ENCODE results near the gene KRTAP4-6. TPM values are rescaled to one million over a fixed set of nuclear protein-coding genes. Genes with fewer than 3 reads are reported as not detected.
"Not testable (repeated sequence)": the region's sequence is repeated elsewhere in the genome, so short reads cannot be mapped to it uniquely, and the experiment has no call there.

KRTAP4-6 gene
- polyA plus RNA-seq = not detected

DNA sequence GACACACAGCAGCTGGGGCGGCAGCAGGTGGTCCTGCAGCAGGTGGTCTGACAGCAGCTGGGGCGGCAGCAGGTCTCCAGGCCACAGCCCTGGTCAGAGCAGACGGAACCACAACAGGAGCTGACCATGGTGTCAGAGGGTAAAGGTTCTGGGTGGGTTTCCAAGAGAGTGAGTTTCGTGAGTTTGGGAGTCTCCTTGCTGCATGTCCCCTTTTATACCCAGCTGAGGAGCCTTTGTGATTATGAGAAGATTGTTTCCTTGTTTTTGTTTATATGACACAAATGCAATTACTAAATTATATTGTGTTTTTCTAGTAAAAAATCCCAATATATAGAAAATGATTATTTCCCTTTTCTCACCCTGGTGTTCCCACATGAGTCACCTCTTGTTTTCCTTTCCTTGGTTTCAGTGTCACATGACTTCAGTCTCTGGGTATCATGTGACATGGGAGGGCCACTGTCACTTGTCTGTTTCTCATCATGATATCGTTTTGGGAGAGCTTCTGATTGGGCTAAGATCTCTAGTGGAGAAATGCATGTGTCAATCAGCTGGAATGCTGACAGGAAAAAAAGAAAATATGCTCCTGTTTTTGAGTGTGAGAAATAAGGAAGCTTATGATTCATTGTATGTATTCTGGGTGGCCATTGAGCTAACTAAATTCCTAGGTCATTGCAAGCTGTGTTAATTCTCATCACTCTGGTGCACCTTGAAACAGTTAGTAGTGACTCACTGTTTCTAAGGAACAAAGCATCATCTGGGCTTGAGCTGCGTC, at the start of gene KRTAP4-6:
KRTAP4-6 (minus strand) TSS at position 185 of the 772 bp plus-strand sequence; CDS start at position 128, 57 bp downstream.
- no peak within 1 kb of the TSS for H3K4me3 Mint-ChIP-seq
- DNase-seq = no peak
- peaks cover 0 to 11% (median 10%) of the 10 kb centered on the region in 3 donors for H3K36me3 Mint-ChIP-seq
- peaks cover 1 to 19% (median 2%) of the 10 kb centered on the region in 3 donors for H3K27me3 Mint-ChIP-seq (ENCODE audit: low read depth in 3 of 3)
- H3K4me1 Mint-ChIP-seq = no peaks in the 10 kb centered on the region
- H3K9me3 Mint-ChIP-seq = peaks cover 6 to 27% (median 13%) of the 10 kb centered on the region in 6 donors
- no peak within 1 kb of the TSS for H3K27ac Mint-ChIP-seq

DNA sequence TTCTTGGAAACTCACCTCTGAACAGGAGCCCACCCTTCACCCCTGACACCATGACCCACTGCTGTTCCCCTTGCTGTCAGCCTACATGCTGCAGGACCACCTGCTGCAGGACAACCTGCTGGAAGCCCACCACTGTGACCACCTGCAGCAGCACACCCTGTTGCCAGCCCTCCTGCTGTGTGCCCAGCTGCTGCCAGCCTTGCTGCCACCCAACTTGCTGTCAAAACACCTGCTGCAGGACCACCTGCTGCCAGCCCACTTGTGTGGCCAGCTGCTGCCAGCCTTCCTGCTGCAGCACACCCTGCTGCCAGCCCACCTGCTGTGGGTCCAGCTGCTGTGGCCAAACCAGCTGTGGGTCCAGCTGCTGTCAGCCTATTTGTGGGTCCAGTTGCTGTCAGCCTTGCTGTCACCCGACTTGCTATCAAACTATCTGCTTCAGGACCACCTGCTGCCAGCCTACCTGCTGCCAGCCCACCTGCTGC, 49.5 kb upstream of the KRTAP4-6 start, which contains the start of gene KRTAP9-1:
KRTAP9-1 (plus strand) TSS at position 51 of the 482 bp plus-strand sequence; CDS start at position 51, 0 bp downstream.
- peaks cover 5 to 22% (median 6%) of the 10 kb centered on the region in 3 donors for H3K27me3 Mint-ChIP-seq (ENCODE audit: low read depth in 3 of 3)
- not testable (repeated sequence) for H3K27ac Mint-ChIP-seq

DNA sequence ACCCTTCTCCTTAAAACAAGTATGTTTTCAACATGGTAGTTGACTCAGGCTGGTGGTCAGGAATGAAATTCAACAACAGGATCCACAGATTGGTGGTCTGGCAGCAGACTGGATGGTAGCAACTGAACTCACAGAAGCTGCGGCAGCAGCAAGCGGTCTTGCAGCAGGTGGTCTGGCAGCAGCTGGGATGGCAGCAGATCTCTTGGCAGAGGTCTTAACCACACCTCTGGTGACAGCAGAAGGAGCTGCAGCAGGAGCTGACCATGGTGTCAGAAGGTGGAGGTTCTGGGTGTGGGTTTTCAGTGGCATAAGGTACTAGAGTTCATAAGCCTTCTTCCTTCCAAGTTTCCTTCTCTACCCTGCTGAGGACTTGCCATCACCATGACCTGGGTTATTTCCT, 46.5 kb upstream of the KRTAP4-6 start:
- no peak overlapping the region for H3K4me3 Mint-ChIP-seq
- peaks cover 0 to 3% (median 0%) of the 10 kb centered on the region in 6 donors for H3K9me3 Mint-ChIP-seq
- H3K36me3 Mint-ChIP-seq = no peaks in the 10 kb centered on the region
- no peaks in the 10 kb centered on the region for H3K4me1 Mint-ChIP-seq
- no peak overlapping the region for H3K27ac Mint-ChIP-seq
- no peak for DNase-seq
- peaks cover 8 to 22% (median 9%) of the 10 kb centered on the region in 3 donors for H3K27me3 Mint-ChIP-seq (ENCODE audit: low read depth in 3 of 3)

More for the DNA sequence above, 49.5 kb upstream of the KRTAP4-6 start, which contains the start of gene KRTAP9-1:
- H3K9me3 Mint-ChIP-seq, DNase-seq, H3K36me3 Mint-ChIP-seq, H3K4me3 Mint-ChIP-seq, H3K4me1 Mint-ChIP-seq: not testable (repeated sequence)

DNA sequence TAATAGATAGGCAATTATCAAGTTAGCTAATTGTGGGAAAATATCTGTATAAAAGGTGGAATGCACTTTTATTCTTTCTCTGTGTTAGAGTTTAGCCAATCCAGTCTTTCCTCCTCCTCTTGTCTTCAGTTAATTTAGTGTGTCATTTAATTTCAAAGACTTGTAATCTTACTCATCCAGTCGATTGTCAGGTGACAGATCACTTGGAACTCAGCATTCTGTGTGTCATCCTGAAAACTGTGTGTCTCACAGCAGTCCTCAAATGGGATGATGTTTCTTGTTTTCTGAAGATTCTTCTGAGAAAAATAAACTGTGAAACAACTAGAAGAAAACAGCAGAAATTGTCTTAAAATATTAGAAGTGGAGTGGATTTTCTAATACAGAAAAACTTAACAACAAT, 44.7 kb upstream of the KRTAP4-6 start:
- no peaks in the 10 kb centered on the region for H3K36me3 Mint-ChIP-seq
- H3K9me3 Mint-ChIP-seq = no peaks in the 10 kb centered on the region
- H3K27ac Mint-ChIP-seq = no peak overlapping the region
- no peaks in the 10 kb centered on the region for H3K4me1 Mint-ChIP-seq
- no peak for DNase-seq
- peaks cover 4 to 11% (median 5%) of the 10 kb centered on the region in 3 donors for H3K27me3 Mint-ChIP-seq (ENCODE audit: low read depth in 3 of 3)
- H3K4me3 Mint-ChIP-seq = no peak overlapping the region

DNA sequence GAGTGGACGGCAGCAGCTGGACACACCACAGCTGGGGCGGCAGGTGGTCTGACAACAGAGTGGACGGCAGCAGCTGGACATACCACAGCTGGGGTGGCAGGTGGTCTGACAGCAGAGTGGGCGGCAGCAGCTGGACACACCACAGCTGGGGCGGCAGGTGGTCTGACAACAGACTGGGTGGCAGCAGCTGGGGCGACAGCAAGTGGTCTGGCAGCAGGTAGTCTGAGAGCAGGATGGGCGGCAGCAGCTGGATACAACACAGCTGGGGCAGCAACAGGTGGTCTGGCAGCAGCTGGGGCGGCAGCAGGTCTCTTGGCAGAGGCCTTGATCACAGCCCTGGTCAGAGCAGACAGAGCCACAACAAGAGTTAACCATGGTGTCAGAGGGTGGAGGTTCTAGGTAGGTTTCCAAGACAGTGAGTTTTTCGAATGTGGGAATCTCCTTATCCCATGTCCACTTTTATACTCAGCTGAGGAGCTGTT, 44.2 kb upstream of the KRTAP4-6 start, which contains the start of gene KRTAP4-1:
KRTAP4-1 (minus strand) TSS at position 432 of the 482 bp plus-strand sequence; CDS start at position 375, 57 bp downstream.
- Mint-ChIP-seq H3K4me3 (no peak within 1 kb of the TSS), H3K27ac (no peak within 1 kb of the TSS), H3K9me3 (no peaks in the 10 kb centered on the region), H3K36me3 (no peaks in the 10 kb centered on the region), H3K27me3 (ENCODE audit: low read depth in 3 of 3) (peaks cover 4 to 11% (median 5%) of the 10 kb centered on the region in 3 donors), H3K4me1 (no peaks in the 10 kb centered on the region)
- no peak for DNase-seq

DNA sequence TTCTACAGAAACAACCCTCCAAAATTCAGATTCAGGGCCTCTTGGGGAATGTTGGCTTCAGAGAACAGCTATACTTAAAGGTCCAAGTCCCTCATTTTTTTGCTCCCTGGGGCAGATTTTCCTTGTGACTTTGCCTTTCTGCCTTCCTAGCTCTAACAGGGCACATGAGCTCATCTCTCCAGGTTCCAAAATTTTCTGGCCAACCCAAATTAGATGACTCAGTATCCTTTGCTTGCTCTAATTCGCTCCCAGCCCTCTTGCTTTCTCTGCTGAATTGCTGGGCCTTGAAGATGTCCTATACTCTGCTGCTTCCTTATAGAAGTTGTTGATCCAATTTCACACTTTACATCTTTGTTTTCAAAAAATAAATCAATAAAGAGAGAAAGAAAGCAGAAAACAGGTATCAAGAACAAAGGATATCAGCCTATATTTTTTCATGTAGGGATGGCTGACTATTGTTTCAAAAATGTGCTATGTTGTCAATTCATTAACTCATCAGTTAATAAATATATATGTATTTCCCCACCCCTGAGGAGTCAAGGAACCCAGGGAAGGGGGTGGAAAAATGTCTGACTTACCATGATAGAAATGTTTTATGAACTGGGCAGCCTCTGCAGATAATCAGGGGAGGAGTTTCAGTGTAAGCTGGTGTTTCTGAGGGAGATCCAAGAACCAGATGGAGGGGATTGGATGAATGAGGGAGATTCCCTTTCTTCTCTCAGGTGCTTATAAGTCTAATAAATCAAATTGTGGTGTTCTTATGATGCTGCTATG, 38.7 kb upstream of the KRTAP4-6 start:
- Mint-ChIP-seq H3K4me1 (no peaks in the 10 kb centered on the region), H3K27me3 (ENCODE audit: low read depth in 3 of 3) (peaks cover 0 to 3% (median 2%) of the 10 kb centered on the region in 3 donors), H3K9me3 (no peaks in the 10 kb centered on the region), H3K36me3 (no peaks in the 10 kb centered on the region), H3K27ac (no peak overlapping the region), H3K4me3 (no peak overlapping the region)
- no peak for DNase-seq

DNA sequence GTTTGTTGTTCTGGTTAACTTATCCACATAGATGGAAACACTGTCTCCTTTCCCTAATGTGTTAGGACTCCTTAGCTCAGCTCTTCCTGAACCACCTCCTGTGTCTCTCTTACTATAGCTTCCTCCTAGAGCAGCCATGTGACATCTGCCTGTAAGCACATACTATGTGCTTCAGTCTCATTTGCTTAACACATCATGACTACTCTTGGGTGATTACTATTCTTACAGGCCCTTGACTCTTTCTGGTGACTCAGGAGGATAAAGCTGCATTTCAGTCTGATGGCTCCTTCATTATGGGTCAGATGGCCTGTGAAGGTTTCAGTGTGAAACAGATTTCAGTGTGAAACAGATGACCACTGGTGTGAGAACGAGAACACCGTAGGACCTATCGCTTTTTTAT, 38.0 kb upstream of the KRTAP4-6 start:
- Mint-ChIP-seq H3K36me3 (no peaks in the 10 kb centered on the region), H3K4me1 (no peaks in the 10 kb centered on the region), H3K27ac (no peak overlapping the region), H3K4me3 (no peak overlapping the region), H3K9me3 (no peaks in the 10 kb centered on the region), H3K27me3 (ENCODE audit: low read depth in 3 of 3) (peaks cover under 1 to 8% (median 2%) of the 10 kb centered on the region in 3 donors)
- no peak for DNase-seq

DNA sequence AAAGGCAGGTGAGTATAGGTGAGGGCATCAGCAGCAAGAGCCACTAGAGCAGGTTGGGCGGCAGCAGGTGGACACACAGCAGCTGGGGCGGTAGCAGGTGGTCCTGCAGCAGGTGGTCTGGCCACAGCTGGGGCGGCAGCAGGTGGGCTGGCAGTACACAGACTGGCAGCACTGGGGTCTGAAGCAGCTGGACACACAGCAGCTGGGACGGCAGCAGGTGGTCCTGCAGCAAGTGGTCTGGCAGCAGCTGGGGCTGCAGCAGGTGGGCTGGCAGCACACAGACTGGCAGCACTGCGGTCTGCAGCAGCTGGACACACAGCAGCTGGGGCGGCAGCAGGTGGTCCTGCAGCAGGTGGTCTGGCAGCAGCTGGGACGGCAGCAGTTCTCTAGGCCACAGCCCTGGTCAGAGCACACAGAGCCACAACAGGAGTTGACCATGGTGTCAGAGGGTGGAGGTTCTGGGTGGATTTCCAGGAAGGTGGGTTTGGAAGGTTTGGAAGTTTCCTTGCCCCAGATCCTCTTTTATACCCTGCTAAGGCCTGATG, 37.5 kb upstream of the KRTAP4-6 start, which contains the start of gene KRTAP4-2:
KRTAP4-2 (minus strand) TSS at position 495 of the 545 bp plus-strand sequence; CDS start at position 438, 57 bp downstream.
- Mint-ChIP-seq H3K9me3 (no peaks in the 10 kb centered on the region), H3K36me3 (no peaks in the 10 kb centered on the region), H3K27ac (no peak within 1 kb of the TSS), H3K4me1 (no peaks in the 10 kb centered on the region), H3K4me3 (no peak within 1 kb of the TSS), H3K27me3 (ENCODE audit: low read depth in 3 of 3) (peaks cover 2 to 7% (median 2%) of the 10 kb centered on the region in 3 donors)
- no peak for DNase-seq

DNA sequence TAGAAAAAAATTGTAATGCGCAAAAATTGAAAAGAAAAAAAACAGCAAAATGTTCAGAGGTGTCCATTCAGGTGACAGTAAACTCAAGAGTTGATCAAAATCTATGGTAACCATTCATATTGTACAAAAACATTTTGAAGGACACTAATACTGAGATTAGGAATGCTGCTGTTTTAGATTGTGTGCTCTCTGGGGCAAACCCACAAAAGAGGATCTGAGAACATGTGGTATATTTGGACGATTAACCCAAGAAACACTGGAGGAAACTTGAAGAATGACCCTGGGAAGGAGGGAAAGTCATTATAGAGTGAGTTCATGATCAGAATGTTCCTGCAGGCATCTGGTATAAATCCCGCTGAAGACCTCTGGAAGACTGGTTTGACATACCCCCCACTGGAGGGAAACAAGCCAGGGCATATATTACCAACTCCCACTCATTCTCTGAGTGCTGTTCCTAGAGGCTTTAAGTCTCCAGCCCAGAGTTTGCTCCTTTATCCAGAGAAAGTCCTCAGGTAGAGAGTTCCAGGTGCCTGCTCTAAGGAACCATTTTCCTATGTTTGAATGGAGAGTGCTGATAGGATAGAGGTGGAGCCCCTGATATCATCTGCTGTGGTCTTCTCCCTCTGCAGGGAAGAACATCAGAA, 36.5 kb upstream of the KRTAP4-6 start:
- Mint-ChIP-seq H3K27ac (no peak overlapping the region), H3K4me3 (no peak overlapping the region), H3K36me3 (no peaks in the 10 kb centered on the region), H3K27me3 (ENCODE audit: low read depth in 3 of 3) (peaks cover 2 to 7% (median 2%) of the 10 kb centered on the region in 3 donors), H3K4me1 (no peaks in the 10 kb centered on the region), H3K9me3 (no peaks in the 10 kb centered on the region)
- no peak for DNase-seq

DNA sequence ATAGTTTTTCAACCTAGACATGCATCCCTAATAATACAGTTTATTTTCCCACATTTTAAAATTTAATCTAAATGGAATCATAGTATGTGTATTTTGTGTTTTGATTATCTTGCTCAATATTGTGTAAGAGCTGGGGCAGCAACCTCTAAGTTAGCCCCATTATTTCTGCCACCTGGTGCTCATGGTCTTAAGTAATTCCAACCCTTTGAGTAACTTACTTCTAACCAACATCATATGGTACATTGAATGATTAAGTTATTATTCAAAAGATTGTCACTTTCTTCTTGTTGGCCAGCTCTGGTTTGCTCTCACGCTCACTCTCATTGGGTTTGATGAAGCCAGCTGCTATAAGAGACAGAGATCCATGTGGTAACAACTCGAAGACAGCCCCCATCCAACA, 31.5 kb upstream of the KRTAP4-6 start:
- H3K27me3 Mint-ChIP-seq (ENCODE audit: low read depth in 3 of 3) = peaks cover 2 to 5% (median 4%) of the 10 kb centered on the region in 3 donors

DNA sequence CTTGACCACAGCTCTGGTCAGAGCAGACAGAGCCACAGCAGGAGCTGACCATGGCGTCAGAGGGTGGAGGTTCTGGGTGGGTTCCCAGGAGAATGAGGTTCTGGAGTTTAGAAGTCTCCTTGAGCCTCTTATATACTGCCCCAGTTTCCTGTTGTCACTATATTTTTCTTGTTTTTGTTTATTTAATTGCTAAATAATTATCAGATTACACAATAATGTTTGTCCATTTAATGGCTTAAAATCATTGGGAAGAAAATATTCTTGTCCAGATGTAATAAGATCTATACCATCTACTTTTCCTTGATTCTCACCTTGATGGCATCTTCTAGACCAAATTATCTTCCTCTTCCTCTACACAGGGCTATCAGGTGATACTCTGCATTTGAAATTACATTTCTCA, 27.8 kb upstream of the KRTAP4-6 start, which contains the start of gene KRTAP4-3:
KRTAP4-3 (minus strand) TSS at position 101 of the 400 bp plus-strand sequence; CDS start at position 52, 49 bp downstream.
- H3K4me3 Mint-ChIP-seq = no peak within 1 kb of the TSS
- no peaks in the 10 kb centered on the region for H3K36me3 Mint-ChIP-seq
- DNase-seq = no peak
- H3K4me1 Mint-ChIP-seq = no peaks in the 10 kb centered on the region
- H3K9me3 Mint-ChIP-seq = no peaks in the 10 kb centered on the region
- H3K27ac Mint-ChIP-seq = no peak within 1 kb of the TSS
- H3K27me3 Mint-ChIP-seq (ENCODE audit: low read depth in 3 of 3) = peaks cover 3 to 6% (median 5%) of the 10 kb centered on the region in 3 donors

More for the DNA sequence above, 31.5 kb upstream of the KRTAP4-6 start:
- H3K9me3 Mint-ChIP-seq = no peaks in the 10 kb centered on the region
- no peak overlapping the region for H3K27ac Mint-ChIP-seq
- no peaks in the 10 kb centered on the region for H3K4me1 Mint-ChIP-seq
- H3K36me3 Mint-ChIP-seq = no peaks in the 10 kb centered on the region
- no peak for DNase-seq
- no peak overlapping the region for H3K4me3 Mint-ChIP-seq

DNA sequence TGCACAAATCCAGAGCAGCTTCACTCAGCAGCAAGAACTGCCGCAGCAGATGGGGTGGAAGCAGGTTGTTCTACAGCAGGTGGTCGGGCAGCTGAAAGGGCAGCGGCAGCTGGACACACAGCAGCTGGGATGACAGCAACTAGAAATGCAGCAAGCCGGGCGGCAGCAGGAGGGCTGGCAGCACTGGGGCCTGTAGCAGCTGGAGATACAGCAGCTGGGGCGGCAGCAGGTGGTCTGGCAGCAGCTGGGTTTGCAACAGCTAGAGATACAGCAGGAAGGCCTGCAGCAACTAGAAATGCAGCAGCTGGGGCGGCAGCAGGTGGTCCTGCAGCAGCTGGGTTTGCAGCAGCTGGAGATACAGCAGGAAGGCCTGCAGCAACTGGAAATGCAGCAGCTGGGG, 27.2 kb upstream of the KRTAP4-6 start:
- Mint-ChIP-seq H3K4me1 (no peaks in the 10 kb centered on the region), H3K27me3 (ENCODE audit: low read depth in 3 of 3) (peaks cover 3 to 7% (median 5%) of the 10 kb centered on the region in 3 donors), H3K4me3 (no peak overlapping the region), H3K36me3 (no peaks in the 10 kb centered on the region), H3K27ac (no peak overlapping the region), H3K9me3 (no peaks in the 10 kb centered on the region)
- no peak for DNase-seq

DNA sequence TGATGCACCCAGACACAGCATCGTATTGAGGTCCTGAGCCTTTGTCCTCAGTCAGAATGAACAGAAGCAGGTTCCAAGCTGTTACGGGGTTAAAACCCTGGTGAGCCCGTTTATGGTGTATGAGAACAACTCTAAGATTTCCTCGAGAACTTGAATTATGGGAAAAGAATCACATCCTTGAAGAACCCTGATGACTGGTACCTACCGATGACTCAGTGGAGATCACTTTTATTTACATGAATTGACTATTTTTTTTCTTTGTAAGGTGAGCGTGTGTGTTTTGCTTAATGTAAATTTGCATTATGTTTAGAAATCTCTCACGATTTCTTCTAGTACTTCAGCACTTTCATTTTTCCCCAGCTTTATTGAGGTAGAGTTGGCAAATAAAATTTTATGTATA, 23.5 kb upstream of the KRTAP4-6 start:
- no peak overlapping the region for H3K27ac Mint-ChIP-seq
- H3K4me3 Mint-ChIP-seq = no peak overlapping the region
- no peaks in the 10 kb centered on the region for H3K36me3 Mint-ChIP-seq
- no peak for DNase-seq
- no peaks in the 10 kb centered on the region for H3K9me3 Mint-ChIP-seq
- no peaks in the 10 kb centered on the region for H3K4me1 Mint-ChIP-seq
- peaks cover 8 to 11% (median 9%) of the 10 kb centered on the region in 3 donors for H3K27me3 Mint-ChIP-seq (ENCODE audit: low read depth in 3 of 3)
